H9 (cell line): ENCODE measurements around the gene ZNF280C. TPM values are rescaled to one million over a fixed set of nuclear protein-coding genes. Genes with fewer than 3 reads are reported as not detected.

Source experiments
- DNase-seq: peaks from one replicate; pipeline ENCODE4 v3.0.0-alpha.2; 2017
- H2AFZ ChIP-seq: one replicate; pipeline ENCODE4 v1.6.1; 2013; ENCODE audit warnings: mild to moderate bottlenecking, low read length, control low read depth, moderate library complexity
- H2AK5ac ChIP-seq: 2 replicates; pipeline ENCODE4 v1.6.1; 2013; ENCODE audit warnings: low read length, control low read depth, mixed read lengths; ENCODE audit not compliant: insufficient read length
- H2BK120ac ChIP-seq: one replicate; pipeline ENCODE4 v1.6.1; 2013; ENCODE audit warnings: low read depth, mild to moderate bottlenecking, low read length, control low read depth, inconsistent platforms; ENCODE audit not compliant: poor library complexity, severe bottlenecking
- H2BK12ac ChIP-seq: 2 replicates; pipeline ENCODE4 v1.6.1; 2013; ENCODE audit warnings: low read length, control low read depth, mixed read lengths, low read depth; ENCODE audit not compliant: insufficient read length
- H2BK15ac ChIP-seq: 2 replicates; pipeline ENCODE4 v1.6.1; 2013; ENCODE audit warnings: low read depth, low read length, control low read depth
- H2BK20ac ChIP-seq: one replicate; pipeline ENCODE4 v1.6.1; 2013; ENCODE audit warnings: low read depth, mild to moderate bottlenecking, low read length, control low read depth, inconsistent platforms; ENCODE audit not compliant: poor library complexity, severe bottlenecking
- H2BK5ac ChIP-seq: 2 replicates; pipeline ENCODE4 v1.6.1; 2013; ENCODE audit warnings: low read length, control low read depth, mixed read lengths; ENCODE audit not compliant: insufficient read length
- H3K14ac ChIP-seq: 2 replicates; pipeline ENCODE4 v1.6.1; 2013; ENCODE audit warnings: low read length, control low read depth; ENCODE audit not compliant: insufficient read depth
- H3K18ac ChIP-seq: 2 replicates; pipeline ENCODE4 v1.6.1; 2013; ENCODE audit warnings: low read depth, mild to moderate bottlenecking, mixed read lengths, low read length, control low read depth; ENCODE audit not compliant: insufficient read length
- H3K23ac ChIP-seq: 2 replicates; pipeline ENCODE4 v1.6.1; 2013; ENCODE audit warnings: low read length, control low read depth, mixed read lengths, low read depth; ENCODE audit not compliant: insufficient read length
- H3K23me2 ChIP-seq: 2 replicates; pipeline ENCODE4 v1.6.1; 2013; ENCODE audit warnings: low read depth, mild to moderate bottlenecking, mixed read lengths, low read length, control low read depth; ENCODE audit not compliant: insufficient read length, poor library complexity, severe bottlenecking
- H3K27ac ChIP-seq: 2 replicates; pipeline ENCODE4 v1.5.1; 2013; ENCODE audit warnings: low read length, control low read depth, mixed read lengths, low read depth; ENCODE audit not compliant: insufficient read length
- H3K27me3 ChIP-seq: 2 replicates; pipeline ENCODE4 v1.6.1; 2013; ENCODE audit warnings: low read length, control low read depth, inconsistent platforms; ENCODE audit not compliant: insufficient read depth
- H3K4ac ChIP-seq: 2 replicates; pipeline ENCODE4 v1.6.1; 2013; ENCODE audit warnings: low read depth, mild to moderate bottlenecking, control low read depth, inconsistent platforms, low read length, moderate library complexity
- H3K4me1 ChIP-seq: 2 replicates; pipeline ENCODE4 v1.6.1; 2013; ENCODE audit warnings: low read length, control low read depth, inconsistent platforms; ENCODE audit not compliant: insufficient read depth
- H3K4me2 ChIP-seq: 2 replicates; pipeline ENCODE4 v1.6.1; 2013; ENCODE audit warnings: low read length, control low read depth, mixed read lengths; ENCODE audit not compliant: insufficient read length, insufficient read depth
- H3K56ac ChIP-seq: 2 replicates; pipeline ENCODE4 v1.6.1; 2013; ENCODE audit warnings: low read depth, mild to moderate bottlenecking, mixed read lengths, low read length, control low read depth; ENCODE audit not compliant: insufficient read length
- H3K79me1 ChIP-seq: 2 replicates; pipeline ENCODE4 v1.6.1; 2013; ENCODE audit warnings: low read depth, mild to moderate bottlenecking, moderate library complexity, low read length, control low read depth, inconsistent platforms; ENCODE audit not compliant: insufficient read depth, poor library complexity, severe bottlenecking
- H3K79me2 ChIP-seq: 2 replicates; pipeline ENCODE4 v1.6.1; 2013; ENCODE audit warnings: low read length, control low read depth, inconsistent platforms; ENCODE audit not compliant: insufficient read depth
- H3K9ac ChIP-seq: 2 replicates; pipeline ENCODE4 v1.6.1; 2013; ENCODE audit warnings: low read length, control low read depth, mixed read lengths; ENCODE audit not compliant: insufficient read length; ENCODE audit errors: extremely low read depth
- H3K9me3 ChIP-seq: one replicate; pipeline ENCODE4 v1.6.1; 2013; ENCODE audit warnings: low read depth, low read length, inconsistent platforms; ENCODE audit not compliant: control insufficient read depth
- H3T11ph ChIP-seq: one replicate; pipeline ENCODE4 v1.6.1; 2013; ENCODE audit warnings: mild to moderate bottlenecking, low read length, control low read depth, inconsistent platforms
- H4K20me1 ChIP-seq: one replicate; pipeline ENCODE4 v1.6.1; 2013; ENCODE audit not compliant: control insufficient read depth, insufficient read length, insufficient read depth
- H4K5ac ChIP-seq: 2 replicates; pipeline ENCODE4 v1.6.1; 2013; ENCODE audit warnings: low read depth, mild to moderate bottlenecking, mixed read lengths, low read length, control low read depth; ENCODE audit not compliant: insufficient read length
- H4K8ac ChIP-seq: replicated peaks from 2 replicates; pipeline ENCODE4 v1.6.1; 2013; ENCODE audit warnings: low read length, control low read depth, mixed read lengths, low read depth; ENCODE audit not compliant: insufficient read length
- H4K91ac ChIP-seq: 2 replicates; pipeline ENCODE4 v1.6.1; 2013; ENCODE audit warnings: low read depth, mild to moderate bottlenecking, moderate library complexity, mixed read lengths, low read length, control low read depth; ENCODE audit not compliant: insufficient read length
- H3K27ac Mint-ChIP-seq, 3 experiments: 2 replicates in 2 of 3; 3 replicates in 1 of 3; pipeline ENCODE4 v1.8.0; 2020 to 2021; ENCODE audit warnings: mixed read lengths in 3 of 3, mild to moderate bottlenecking in 1 of 3, moderate library complexity in 1 of 3
- H3K27me3 Mint-ChIP-seq: 2 replicates; pipeline ENCODE4 v1.8.0; 2021; ENCODE audit warnings: low read depth, mild to moderate bottlenecking, moderate library complexity, mixed read lengths
- H3K36me3 Mint-ChIP-seq, 3 experiments: 2 replicates in 2 of 3; 3 replicates in 1 of 3; pipeline ENCODE4 v1.8.0; 2020 to 2021; ENCODE audit warnings: low read depth in 3 of 3, mixed read lengths in 3 of 3; ENCODE audit not compliant: insufficient read depth in 1 of 3
- H3K4me1 Mint-ChIP-seq, 2 experiments: 2 replicates each; pipeline ENCODE4 v1.8.0; 2020; ENCODE audit warnings: mixed read lengths in 2 of 2
- H3K4me3 Mint-ChIP-seq, 2 experiments: 2 replicates in 1 of 2; 3 replicates in 1 of 2; pipeline ENCODE4 v1.8.0; 2020 to 2021; ENCODE audit warnings: mild to moderate bottlenecking in 2 of 2, mixed read lengths in 2 of 2, moderate library complexity in 1 of 2
- H3K9me3 Mint-ChIP-seq, 2 experiments: 2 replicates in 1 of 2; 3 replicates in 1 of 2; pipeline ENCODE4 v1.8.0; 2020; ENCODE audit warnings: mild to moderate bottlenecking in 2 of 2, mixed read lengths in 2 of 2, moderate library complexity in 1 of 2
- CTCF ChIP-seq: fragments of 200-600 bp; sonication (generic); conservative IDR thresholded peaks from 3 replicates; pipeline ENCODE4 v1.8.0; 2021; ENCODE audit warnings: antibody characterized with exemption, mild to moderate bottlenecking
- WGBS: extraction: QIAGEN DNeasy Blood & Tissue Kit; methylation state at CpG from one replicate; pipeline ENCODE4 v1.1.7; 2013; ENCODE audit warnings: missing lambda C conversion rate, low lambda C conversion rate, mixed read lengths; ENCODE audit not compliant: insufficient read length; ENCODE audit errors: extremely low coverage; 5-methylcytosine and 5-hydroxymethylcytosine counted together
- total RNA-seq: library from RNA; stranded (reverse); gene quantifications from 2 replicates; pipeline ENCODE4 v1.2.1, GENCODE V29; 2021

The ZNF280C gene
- total RNA-seq, 1 experiment from 2014 or later, result 6.6 TPM

DNA sequence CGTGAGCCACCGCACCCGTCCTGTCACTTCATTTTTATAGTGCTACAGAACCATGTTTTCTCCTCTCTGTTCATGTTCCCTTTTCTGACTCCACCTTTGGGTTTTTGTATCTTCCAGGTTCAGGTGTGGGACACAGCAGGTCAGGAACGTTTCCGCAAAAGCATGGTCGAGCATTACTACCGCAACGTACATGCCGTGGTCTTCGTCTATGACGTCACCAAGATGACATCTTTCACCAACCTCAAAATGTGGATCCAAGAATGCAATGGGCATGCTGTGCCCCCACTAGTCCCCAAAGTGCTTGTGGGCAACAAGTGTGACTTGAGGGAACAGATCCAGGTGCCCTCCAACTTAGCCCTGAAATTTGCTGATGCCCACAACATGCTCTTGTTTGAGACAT, 84.5 kb downstream of the ZNF280C start:
- no peak overlapping the region for H3K9ac ChIP-seq
- H3K79me1 ChIP-seq, result no peaks in the 10 kb centered on the region
- no peak overlapping the region for H2BK15ac ChIP-seq
- H3K27ac Mint-ChIP-seq, result no peak overlapping the region
- H2AFZ ChIP-seq, result no peak overlapping the region
- no peak overlapping the region for H2BK12ac ChIP-seq
- H3K9me3 ChIP-seq, result peaks cover 7% of the 10 kb centered on the region
- no peak overlapping the region for H3K18ac ChIP-seq
- no peak for TF ChIP-seq CTCF
- H3K9me3 Mint-ChIP-seq, result peaks cover 0 to 64% of the 10 kb centered on the region in 2 experiments; a peak in 2 of 5 replicates
- no CpG with 5 or more reads among the region's 11 CpGs for WGBS
- no peak overlapping the region for H2BK120ac ChIP-seq
- no peaks in the 10 kb centered on the region for H3K4me1 ChIP-seq
- no peak overlapping the region for H3K14ac ChIP-seq
- no peak overlapping the region for H3T11ph ChIP-seq
- peaks cover 4% of the 10 kb centered on the region for H3K27me3 Mint-ChIP-seq
- no peak overlapping the region for H3K56ac ChIP-seq
- H4K5ac ChIP-seq, result no peak overlapping the region
- no peak overlapping the region for H3K4me2 ChIP-seq
- no peaks in the 10 kb centered on the region; the same call in 1 of the 2 replicates for H3K79me2 ChIP-seq
- no peak overlapping the region for H4K8ac ChIP-seq
- no peak overlapping the region for H3K23ac ChIP-seq
- H2BK20ac ChIP-seq, result no peak overlapping the region
- no peak overlapping the region for H3K27ac ChIP-seq
- no peak for DNase-seq
- H3K27me3 ChIP-seq, result no peaks in the 10 kb centered on the region
- no peaks in the 10 kb centered on the region for H3K23me2 ChIP-seq
- no peaks in the 10 kb centered on the region for H3K4me1 Mint-ChIP-seq
- H3K36me3 Mint-ChIP-seq, result peaks cover 0 to 6% (median 0%) of the 10 kb centered on the region in 3 experiments; a peak in 4 of 7 replicates
- H3K4ac ChIP-seq, result no peak overlapping the region
- no peak overlapping the region for H4K91ac ChIP-seq
- H3K4me3 Mint-ChIP-seq, result no peak overlapping the region
- no peak overlapping the region for H2AK5ac ChIP-seq
- no peak overlapping the region for H2BK5ac ChIP-seq
- no peaks in the 10 kb centered on the region for H4K20me1 ChIP-seq
